GM19025 (cell line): ENCODE data around the gene PPAT.
A peak's percentile ranks its signal among the peaks of the same experiment; 100 is the strongest.
"Not testable (repeated sequence)": the region's sequence is repeated elsewhere in the genome, so short reads cannot be mapped to it uniquely, and the experiment has no call there.

Experiments
- ATAC-seq: cut with Tn5 transposase; IDR thresholded peaks from one replicate; pipeline ENCODE4 v1.9.1; 2021; ENCODE audit warnings: mild to moderate bottlenecking, low read depth, moderate library complexity; ENCODE audit not compliant: unreplicated experiment

PPAT gene

DNA sequence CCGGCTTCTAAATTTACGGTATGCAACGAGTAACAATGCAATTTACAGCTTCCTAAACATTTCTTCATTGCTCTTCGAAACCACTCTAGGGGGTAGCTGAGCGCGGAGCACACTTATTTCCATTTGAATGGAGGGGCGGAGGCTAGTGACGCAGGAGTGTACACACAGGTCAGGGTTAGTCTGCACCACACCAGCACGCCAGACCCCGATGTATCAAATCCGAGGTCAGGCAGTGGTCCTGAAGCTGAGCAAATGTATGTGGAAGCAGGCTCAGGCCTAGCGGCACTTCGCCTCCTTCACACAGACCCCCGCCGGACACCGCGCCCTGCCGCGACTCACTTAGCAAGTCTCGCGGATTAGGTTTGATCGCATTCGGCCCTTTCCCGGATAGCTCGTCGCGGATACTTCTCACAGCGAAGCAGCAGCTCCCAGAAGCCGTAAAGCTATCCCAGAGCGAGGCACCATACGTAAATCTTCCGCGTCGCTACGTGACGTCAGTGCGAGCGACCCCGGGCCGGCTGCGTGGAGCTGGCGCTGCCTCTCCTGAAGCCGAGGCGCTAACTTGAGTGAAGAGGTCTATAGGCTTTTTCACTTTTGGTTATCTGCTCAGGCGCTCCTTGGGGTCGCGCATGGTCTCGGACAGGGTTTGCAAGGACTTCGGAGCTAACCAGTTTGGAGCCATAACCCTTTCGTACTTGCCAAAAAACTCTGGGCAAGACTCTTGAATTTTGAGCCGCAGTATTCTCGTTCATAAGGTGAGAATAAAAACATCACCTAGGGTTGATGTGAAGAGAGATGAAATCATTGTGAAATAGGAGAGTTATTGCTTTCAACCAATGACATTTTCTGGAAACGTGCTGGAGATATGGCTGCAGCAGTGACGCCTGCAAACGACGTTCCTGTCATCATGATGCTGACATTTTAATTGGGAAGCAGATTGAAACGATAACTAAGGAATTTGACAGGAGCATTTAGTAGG, 48.1 kb downstream of the PPAT start, which contains the start of gene AASDH:
Gene AASDH (minus strand): TSS at position 469 of the 979 bp plus-strand sequence. CDS start 3,192 bp downstream, outside the sequence.
- peak; percentile 93 for ATAC-seq

DNA sequence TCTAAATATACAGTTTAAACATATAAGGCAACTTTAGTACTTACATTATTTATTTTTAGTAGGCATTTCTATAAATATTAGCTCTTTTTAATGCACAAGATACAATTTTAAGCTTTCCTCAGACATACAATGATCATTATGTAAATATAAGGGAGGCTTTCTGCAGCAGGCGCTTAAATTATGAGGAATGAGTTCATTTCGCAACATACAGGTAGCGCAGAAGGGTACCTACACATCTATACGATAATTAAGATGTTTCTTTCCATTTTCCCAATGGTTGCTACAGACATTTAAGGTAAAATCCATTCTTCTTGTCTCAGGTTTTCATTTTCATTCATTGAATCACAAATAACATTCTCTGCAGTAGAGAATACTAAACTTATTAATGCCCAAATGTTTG, 49.3 kb downstream of the PPAT start:
- ATAC-seq, result no peak

DNA sequence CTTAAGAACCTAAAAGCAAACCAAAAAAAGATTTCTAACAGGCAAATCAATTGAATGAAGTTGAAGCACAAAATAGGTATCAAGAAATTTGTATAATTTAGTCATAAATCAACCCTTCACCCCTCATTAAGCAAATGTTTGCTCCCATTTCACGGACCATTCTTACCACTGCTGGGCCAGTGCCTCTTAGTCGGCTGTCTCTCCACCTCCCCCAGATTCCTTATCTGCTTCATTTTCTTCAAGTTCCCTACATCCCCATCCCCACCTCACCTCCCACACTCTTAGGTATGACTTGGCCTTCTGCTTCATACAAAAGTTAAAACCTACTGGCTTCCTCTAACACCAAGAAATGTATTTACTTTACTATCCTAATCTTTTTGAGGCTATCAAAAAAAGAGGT, 60.0 kb downstream of the PPAT start:
- ATAC-seq, result no peak

DNA sequence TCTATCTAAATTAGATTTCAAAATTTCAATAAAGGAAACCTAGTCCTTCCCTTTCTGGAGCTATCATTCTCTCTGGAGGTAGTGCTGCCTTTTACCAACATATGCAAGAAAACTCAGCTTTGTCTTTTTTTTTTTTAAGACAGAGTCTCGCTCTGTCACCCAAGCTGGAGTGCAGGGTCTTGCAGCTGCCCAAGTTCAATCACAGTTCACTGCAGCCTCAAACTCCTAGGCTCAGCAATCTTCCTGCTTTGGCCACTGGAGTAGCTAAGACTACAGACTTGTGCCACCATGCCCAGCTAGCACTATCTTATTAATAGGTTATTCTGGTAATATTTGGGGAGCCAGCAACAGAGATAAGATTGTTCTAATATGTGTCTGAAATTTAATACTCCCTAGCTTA, 60.5 kb downstream of the PPAT start:
- no peak for ATAC-seq

GRCh38 chr4:56372774-56373173, 62.6 kb downstream of the PPAT start:
- ATAC-seq, result no peak

DNA sequence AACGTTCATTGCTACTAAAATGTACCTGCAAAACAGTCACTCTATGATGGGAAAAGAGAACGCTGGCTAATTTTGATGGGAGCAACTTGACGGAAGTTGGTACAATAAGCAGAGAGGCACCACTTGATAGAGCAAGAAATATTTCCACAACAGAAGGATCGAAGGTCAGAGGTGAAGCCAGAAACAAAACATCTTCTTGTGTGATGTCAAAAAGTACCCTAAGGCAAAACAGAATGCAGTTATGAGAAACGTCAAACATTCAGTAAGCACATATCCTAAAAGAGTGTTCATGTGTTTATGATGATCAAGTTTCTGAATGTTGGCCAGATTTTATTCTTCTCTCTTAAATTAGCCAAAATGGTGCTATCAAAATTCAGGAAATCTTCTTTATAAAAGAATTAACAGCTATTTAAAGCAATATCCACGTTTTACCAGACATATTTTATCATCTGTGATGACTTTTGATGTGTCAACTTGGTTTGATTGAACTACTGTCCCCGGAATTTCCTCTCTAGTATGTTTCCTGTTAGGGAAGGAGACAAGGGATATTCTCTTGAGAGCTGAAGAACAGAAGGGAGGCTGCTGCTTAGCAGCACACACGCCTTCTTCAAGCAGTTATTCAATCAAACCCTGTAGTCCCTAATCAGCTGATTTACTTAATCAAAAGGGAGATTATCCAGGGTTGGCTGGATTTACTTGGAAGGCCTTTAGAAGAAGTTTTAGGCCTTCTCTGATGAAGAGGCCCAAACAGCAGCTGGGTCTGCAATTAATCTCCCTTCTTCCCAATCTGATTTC, 63.8 kb downstream of the PPAT start:
- ATAC-seq, result no peak

DNA sequence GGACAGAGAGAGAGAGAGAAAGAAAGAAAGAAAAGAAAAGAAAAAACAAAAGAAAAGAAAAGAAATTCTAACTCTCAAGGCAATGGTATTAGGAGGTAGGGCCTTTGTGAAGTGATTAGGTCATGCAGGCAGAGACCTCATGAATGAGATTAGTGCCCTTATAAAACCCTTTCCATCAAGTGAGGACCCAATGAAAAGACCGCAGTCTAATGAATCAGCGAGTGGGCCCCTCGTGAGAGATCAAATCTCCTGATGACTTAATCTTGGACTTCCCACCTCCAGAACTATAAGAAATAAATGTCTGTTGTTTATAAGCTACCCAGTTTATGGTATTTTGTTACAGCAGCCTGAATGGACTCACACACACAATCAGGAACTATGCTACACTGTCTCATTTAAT, 65.0 kb downstream of the PPAT start:
- ATAC-seq, result no peak

DNA sequence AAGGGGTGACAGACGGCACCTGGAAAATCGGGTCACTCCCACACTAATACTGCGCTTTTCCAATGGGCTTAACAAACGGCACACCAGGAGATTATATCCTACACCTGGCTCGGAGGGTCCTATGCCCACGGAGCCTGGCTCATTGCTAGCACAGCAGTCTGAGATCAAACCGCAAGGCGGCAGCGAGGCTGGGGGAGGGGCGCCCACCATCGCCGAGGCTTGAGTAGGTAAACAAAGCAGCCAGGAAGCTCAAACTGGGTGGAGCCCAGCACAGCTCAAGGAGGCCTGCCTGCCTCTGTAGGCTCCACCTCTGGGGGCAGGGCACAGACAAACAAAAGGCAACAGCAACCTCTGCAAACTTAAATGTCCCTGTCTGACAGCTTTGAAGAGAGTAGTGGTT, 72.4 kb downstream of the PPAT start:
- ATAC-seq, result not testable (repeated sequence)

GRCh38 chr4:56360071-56360470, 75.3 kb downstream of the PPAT start:
- ATAC-seq, result no peak

- ATAC-seq, result no peak
Observed at GRCh38 chr4:56356650-56357049, 78.8 kb downstream of the PPAT start.

DNA sequence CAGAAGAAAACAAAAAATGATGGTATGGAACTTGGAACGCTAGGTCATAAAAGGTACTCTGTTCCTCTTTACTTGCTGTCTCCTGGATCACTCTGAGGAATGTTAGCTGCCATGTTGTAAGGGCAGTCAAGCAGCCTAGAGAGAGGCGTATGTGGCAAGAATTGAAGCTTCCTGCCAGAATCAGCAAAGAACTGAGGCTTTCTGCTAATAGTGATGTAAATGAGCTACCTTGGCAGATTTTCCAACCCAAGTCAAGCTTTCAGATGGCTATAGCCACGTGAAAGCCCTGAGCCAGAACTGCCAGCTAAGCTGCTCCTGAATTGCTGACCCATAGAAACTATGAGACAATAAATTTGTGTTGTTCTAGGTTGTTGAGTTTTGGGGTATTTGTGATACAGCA, 86.8 kb downstream of the PPAT start:
- no peak for ATAC-seq

GRCh38 chr4:56345458-56345857, 90.0 kb downstream of the PPAT start:
- ATAC-seq, result no peak
